ENCODE data around the gene ALPK1. TPM values are rescaled to one million over a fixed set of nuclear protein-coding genes. Genes with fewer than 3 reads are reported as not detected.
"Not testable (repeated sequence)": the region's sequence is repeated elsewhere in the genome, so short reads cannot be mapped to it uniquely, and the experiment has no call there.

The ALPK1 gene
- total RNA-seq, 1 donor from 2014 or later, result 21.3 TPM

- no peak for DNase-seq (ENCODE audit: low spot score)
These were observed 154.7 kb downstream of the ALPK1 start for GRCh38 chr4:112451831-112452230.

- DNase-seq (ENCODE audit: low spot score), result no peak
These were observed 156.2 kb downstream of the ALPK1 start for GRCh38 chr4:112453321-112453720.

- DNase-seq (ENCODE audit: low spot score), result no peak
These were observed 175.1 kb downstream of the ALPK1 start for GRCh38 chr4:112472318-112472717.

GRCh38 chr4:112473985-112474384 lies 176.8 kb downstream of the ALPK1 start:
- DNase-seq (ENCODE audit: low spot score), result no peak

GRCh38 chr4:112485930-112486329 lies 188.8 kb downstream of the ALPK1 start:
- DNase-seq (ENCODE audit: low spot score), result no peak

- DNase-seq (ENCODE audit: low spot score), result not testable (repeated sequence)
These were observed 193.6 kb downstream of the ALPK1 start for GRCh38 chr4:112490808-112491207.

Other genes starting within 250 kb of the ALPK1 start
- 2.6 TPM for gene FAM241A, start 151.9 kb upstream of the ALPK1 start, total RNA-seq
- 26.1 TPM for gene AP1AR, start 65.6 kb upstream of the ALPK1 start, total RNA-seq
- gene TIFA, start 11.5 kb upstream of the ALPK1 start, total RNA-seq, result 9.6 TPM
- not detected for gene NEUROG2, start 218.8 kb downstream of the ALPK1 start, total RNA-seq

Measured in mucosa of gallbladder (tissue), 1 donor.